HG02588 (cell line): Measurements from ENCODE around the gene TSGA10.
A peak's percentile ranks its signal among the peaks of the same experiment; 100 is the strongest.
"Not testable (repeated sequence)": the region's sequence is repeated elsewhere in the genome, so short reads cannot be mapped to it uniquely, and the experiment has no call there.

Experiments used
- ATAC-seq: cut with Tn5 transposase; IDR thresholded peaks from one replicate; pipeline ENCODE4 v1.9.1; 2021; ENCODE audit warnings: mild to moderate bottlenecking, moderate library complexity; ENCODE audit not compliant: unreplicated experiment

The TSGA10 gene

DNA sequence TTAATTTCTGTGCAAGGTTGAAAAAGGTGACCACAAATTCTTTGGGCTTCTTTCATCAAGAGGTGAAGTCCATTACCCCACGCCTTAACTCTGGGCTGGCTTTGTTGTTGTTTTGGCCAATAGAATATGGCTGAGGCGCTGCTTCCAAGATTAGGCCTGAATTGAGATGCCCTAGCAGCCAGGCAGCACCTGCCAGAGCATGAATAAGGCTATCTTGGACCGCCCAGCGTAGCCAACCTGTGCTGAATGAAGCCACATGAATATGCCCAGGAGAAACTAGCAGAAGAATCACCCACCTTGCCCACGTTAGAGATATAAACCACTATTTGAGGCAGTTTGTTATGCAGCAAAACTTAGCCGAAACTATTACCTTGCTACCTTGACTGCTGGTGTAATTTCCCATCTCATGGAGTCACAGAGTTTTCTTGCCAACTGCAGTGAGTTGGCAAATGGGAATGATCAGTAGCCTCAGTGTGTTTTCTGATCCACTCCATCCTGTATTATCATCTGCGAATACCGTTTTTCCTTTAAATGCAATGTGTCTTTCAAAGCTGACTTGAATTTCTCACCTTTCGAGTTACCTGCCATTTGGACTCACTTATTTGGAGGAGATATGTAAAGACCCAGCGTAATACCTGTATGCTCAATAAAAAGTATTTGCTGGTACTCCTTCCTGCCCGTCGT is 679 bp downstream of the TSGA10 start:
- no peak for ATAC-seq

DNA sequence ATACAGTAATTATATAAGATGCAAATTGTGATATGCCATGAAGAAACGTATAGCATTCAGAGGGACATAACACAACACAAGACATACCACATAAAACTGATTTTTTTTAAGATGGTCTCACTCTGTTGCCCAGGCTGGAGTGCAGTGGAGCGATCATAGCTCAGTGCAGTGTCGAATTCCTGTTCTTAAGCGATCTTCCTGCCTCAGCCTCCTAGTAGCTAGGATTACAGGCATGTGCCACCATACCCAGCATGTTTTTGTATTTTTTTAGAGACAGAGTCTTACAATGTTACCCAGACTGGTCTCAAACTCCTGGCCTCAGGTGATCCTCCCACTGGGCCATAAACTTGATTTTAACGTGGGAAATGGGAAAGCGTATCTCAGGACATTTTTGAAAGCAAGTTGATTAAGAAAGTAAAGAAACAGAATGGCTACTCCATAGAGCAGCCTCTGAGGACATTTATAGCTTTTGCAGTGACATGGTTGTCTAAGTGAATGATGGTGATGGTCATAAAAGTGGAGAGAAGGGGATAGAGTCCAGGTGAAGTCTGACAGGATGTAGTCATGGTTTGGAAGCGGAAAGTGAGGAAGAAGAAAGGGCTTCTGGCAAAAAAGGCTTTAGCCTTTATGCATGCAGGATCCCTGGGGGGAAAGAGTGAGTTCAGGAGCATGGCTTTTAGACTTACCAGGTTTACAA is 2.4 kb downstream of the TSGA10 start:
- ATAC-seq, result no peak

GRCh38 chr2:99150706-99151105 is 4.0 kb downstream of the TSGA10 start:
- ATAC-seq, result no peak

GRCh38 chr2:99141110-99142108 is 13.3 kb downstream of the TSGA10 start, which contains the start of gene C2orf15:
C2orf15 (plus strand) TSS chr2:99141707; CDS start chr2:99150559, 8,852 bp downstream.
- peak; percentile 85 for ATAC-seq

GRCh38 chr2:99140860-99141109 is 14.0 kb downstream of the TSGA10 start:
- ATAC-seq, result peak; percentile 33

DNA sequence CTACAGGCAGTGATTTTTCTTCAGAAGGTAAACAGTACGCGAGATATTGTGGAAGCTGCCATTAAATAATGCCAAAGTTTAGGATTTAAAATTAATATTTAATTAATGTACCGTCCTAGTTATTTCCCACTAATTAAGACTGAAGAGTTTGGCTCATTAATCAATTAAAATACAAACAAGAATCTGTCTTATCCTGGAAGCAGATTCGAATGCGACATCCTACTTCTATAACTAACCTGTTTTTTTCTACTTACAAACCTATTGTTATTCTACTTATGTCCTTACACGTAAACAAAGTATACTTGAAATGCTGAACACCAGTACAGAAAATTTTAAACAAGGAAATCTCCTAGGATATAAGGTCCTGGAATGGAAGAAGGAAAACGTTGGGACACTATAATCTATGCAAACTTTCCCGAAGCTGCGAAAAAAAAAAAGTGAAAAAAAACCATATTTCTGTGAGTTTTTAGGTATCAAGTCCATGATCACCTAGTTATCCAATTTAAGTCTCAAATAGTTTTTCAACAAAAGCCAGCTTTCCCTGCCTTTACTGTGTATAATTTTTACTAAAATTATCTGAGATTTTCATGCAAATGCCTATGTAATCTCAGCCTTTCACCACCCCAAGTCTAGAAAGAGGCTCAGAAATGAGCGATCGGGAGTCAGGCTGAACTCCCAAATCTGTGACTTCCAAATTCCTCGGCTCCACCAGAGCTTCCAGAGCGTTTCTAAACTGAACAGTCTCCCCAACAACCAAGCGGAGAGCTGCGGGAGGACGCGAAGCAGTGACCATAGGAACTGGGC is 14.5 kb downstream of the TSGA10 start:
- no peak for ATAC-seq

GRCh38 chr2:99139003-99139402 is 15.7 kb downstream of the TSGA10 start:
- no peak for ATAC-seq

GRCh38 chr2:99135044-99135556 is 19.6 kb downstream of the TSGA10 start:
- not testable (repeated sequence) for ATAC-seq

- ATAC-seq, result no peak
These were observed 26.8 kb downstream of the TSGA10 start for GRCh38 chr2:99127981-99128380.

DNA sequence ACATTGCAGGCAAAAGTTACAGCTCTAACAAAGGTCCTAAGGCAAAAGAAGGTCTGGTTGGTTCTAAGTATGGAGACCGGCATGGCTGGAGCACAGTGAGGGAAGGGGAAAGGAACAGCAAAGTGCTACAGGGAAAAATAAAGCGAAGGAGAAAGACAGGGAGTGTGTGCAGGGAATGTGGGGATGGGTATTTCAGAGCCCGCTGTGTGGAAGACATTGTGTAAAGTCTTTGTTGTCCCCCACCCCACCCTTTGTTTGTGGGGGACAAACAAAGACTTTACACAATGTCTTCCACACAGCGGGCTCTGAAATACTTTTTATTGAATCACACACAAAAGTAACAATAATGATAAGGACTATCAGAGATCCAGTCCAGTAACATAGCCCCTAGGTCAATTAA is 42.1 kb downstream of the TSGA10 start:
- no peak for ATAC-seq

GRCh38 chr2:99111945-99112344 is 42.8 kb downstream of the TSGA10 start:
- ATAC-seq, result no peak

GRCh38 chr2:99111236-99111635 is 43.5 kb downstream of the TSGA10 start:
- ATAC-seq, result no peak

DNA sequence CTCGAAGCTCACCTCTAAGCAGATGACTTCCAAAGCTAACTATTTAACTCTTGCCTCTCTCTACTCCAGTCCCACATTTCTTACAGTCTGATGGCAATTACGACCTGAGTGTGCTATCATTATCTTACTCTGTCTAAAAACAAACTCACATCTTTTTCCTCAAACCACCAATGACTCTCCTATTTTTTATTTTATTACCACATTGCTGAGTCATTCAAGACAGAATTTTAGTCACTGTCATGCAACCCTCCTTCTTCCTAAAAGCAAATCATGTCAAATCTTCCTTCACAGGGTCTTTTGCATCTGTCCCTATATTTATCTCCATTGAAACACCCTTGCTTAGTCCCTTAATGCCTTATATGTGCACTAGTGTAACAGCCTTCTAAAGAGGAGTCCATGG is 47.8 kb downstream of the TSGA10 start:
- no peak for ATAC-seq

GRCh38 chr2:99104006-99104405 is 50.7 kb downstream of the TSGA10 start:
- no peak for ATAC-seq

GRCh38 chr2:99101697-99102096 is 53.0 kb downstream of the TSGA10 start:
- ATAC-seq, result no peak

GRCh38 chr2:99096728-99097127 is 58.0 kb downstream of the TSGA10 start:
- no peak for ATAC-seq

GRCh38 chr2:99088017-99088416 is 66.7 kb downstream of the TSGA10 start:
- peak; percentile 60 for ATAC-seq

DNA sequence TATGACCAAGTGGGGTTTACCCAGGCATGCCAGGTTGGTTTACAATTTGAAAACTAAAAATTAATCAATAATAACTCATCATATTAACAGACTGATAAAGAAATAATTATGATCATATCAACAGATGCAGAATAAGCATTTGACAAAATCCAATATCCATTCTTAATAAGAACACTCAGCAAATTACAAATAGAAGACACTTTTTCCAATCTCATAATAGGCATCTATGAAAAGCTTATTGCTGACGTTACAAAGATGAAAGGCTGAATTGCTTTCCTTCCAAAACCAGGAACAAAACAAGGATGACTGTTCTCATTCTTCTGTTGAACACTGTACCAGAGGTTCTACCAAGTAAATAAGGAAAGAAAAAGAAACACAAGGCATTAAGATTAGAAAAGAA is 68.4 kb downstream of the TSGA10 start:
- no peak for ATAC-seq

- no peak for ATAC-seq
These were observed 69.3 kb downstream of the TSGA10 start for GRCh38 chr2:99085421-99085820.

DNA sequence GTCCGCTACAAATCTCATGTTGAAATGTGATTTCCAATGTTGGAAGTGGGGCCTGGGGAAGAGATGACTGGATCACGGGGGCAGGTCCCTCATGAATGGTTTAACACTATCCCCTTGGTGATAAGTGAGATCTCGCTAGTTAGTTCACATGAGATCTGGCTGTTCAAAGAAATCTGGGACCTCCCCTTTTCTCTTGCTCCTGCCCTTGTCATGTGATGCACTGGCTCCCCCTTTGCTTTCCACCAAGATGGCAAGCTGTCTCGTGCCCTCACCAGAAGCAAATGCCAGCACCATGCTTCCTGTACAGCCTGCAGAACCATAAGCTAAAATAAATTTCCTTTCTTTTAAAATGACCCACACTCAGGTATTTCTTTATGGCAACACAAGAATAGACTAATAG is 70.5 kb downstream of the TSGA10 start:
- no peak for ATAC-seq

GRCh38 chr2:99081891-99082290 is 72.9 kb downstream of the TSGA10 start:
- ATAC-seq, result no peak
